PC-9 (cell line): Measurements from ENCODE around the gene DGCR2. TPM values are rescaled to one million over a fixed set of nuclear protein-coding genes. Genes with fewer than 3 reads are reported as not detected.

Experiments used
- BruUV-seq: library from RNA; stranded (reverse); fragments of 400-500 nt; replicated peaks from 2 replicates; lab custom pipeline; 2021; lab: Mats Ljungman, UMichigan
- CTCF ChIA-PET: fragments of 300-600 bp; sonication (Branson Sonifier 250); formaldehyde crosslinking; loops from one replicate; lab custom pipeline; 2022; ENCODE audit warnings: antibody characterized with exemption; lab: Charles Lee
- POLR2A ChIA-PET: fragments of 300-600 bp; sonication (Branson Sonifier 250); formaldehyde crosslinking; loops from one replicate; lab custom pipeline; 2022; ENCODE audit warnings: antibody characterized with exemption; ENCODE audit not compliant: unreplicated experiment; lab: Charles Lee
- DNase-seq, 2 experiments: peaks; one replicate each; pipeline versions ENCODE4 v3.0.0 to v3.0.0-alpha.2; 2015 to 2022; ENCODE audit warnings: mixed read lengths in 1 of 2
- H2AFZ ChIP-seq: fragments of 200-600 bp; sonication (generic); 2 replicates; pipeline ENCODE4 v1.8.1; 2017; ENCODE audit warnings: antibody characterized with exemption
- H3F3A ChIP-seq: fragments of 200-600 bp; sonication (generic); 2 replicates; pipeline ENCODE4 v1.8.1; 2017; ENCODE audit warnings: antibody characterized with exemption, mild to moderate bottlenecking, low read depth; ENCODE audit not compliant: insufficient read depth
- H3K27ac ChIP-seq: fragments of 200-600 bp; sonication (generic); 2 replicates; pipeline ENCODE4 v1.6.1; 2016; ENCODE audit warnings: mixed run types
- H3K27me3 ChIP-seq: fragments of 200-600 bp; sonication (generic); 2 replicates; pipeline ENCODE4 v1.6.1; 2016; ENCODE audit warnings: low read depth, mixed run types; ENCODE audit not compliant: insufficient read depth
- H3K36me3 ChIP-seq: fragments of 200-600 bp; sonication (generic); 2 replicates; pipeline ENCODE4 v1.6.1; 2016; ENCODE audit warnings: low read depth, mixed run types
- H3K4me1 ChIP-seq: fragments of 200-600 bp; sonication (generic); replicated peaks from 2 replicates; pipeline ENCODE4 v1.6.1; 2016; ENCODE audit warnings: mixed run types; ENCODE audit not compliant: insufficient read depth
- H3K4me2 ChIP-seq: fragments of 200-600 bp; sonication (generic); 2 replicates; pipeline ENCODE4 v1.6.1; 2017; ENCODE audit warnings: mixed run types
- H3K4me3 ChIP-seq: fragments of 200-600 bp; sonication (generic); 2 replicates; pipeline ENCODE4 v1.6.1; 2016; ENCODE audit warnings: mixed run types
- H3K79me2 ChIP-seq: fragments of 200-600 bp; sonication (generic); 2 replicates; pipeline ENCODE4 v1.6.1; 2017; ENCODE audit warnings: low read depth, mixed run types
- H3K9me2 ChIP-seq: fragments of 200-600 bp; sonication (generic); 2 replicates; pipeline ENCODE4 v1.8.1; 2017; ENCODE audit warnings: mild to moderate bottlenecking; ENCODE audit not compliant: insufficient read depth
- H3K9me3 ChIP-seq: fragments of 200-600 bp; sonication (generic); 2 replicates; pipeline ENCODE4 v1.8.1; 2016; ENCODE audit warnings: low read depth; ENCODE audit not compliant: insufficient read depth
- H4K20me1 ChIP-seq: fragments of 200-600 bp; sonication (generic); 2 replicates; pipeline ENCODE4 v1.8.1; 2017; ENCODE audit not compliant: insufficient read depth
- CTCF ChIP-seq: fragments of 200-600 bp; sonication (generic); conservative IDR thresholded peaks from 2 replicates; pipeline ENCODE4 v1.6.1; 2017; ENCODE audit warnings: mixed run types, antibody characterized with exemption, mild to moderate bottlenecking, moderate library complexity
- EZH2 ChIP-seq: fragments of 200-600 bp; sonication (generic); IDR thresholded peaks from 2 replicates; pipeline ENCODE4 v1.8.0; 2017; ENCODE audit warnings: antibody characterized with exemption, low read depth
- intact Hi-C: fragments of 100-400 bp; cut with micrococcal nuclease; formaldehyde crosslinking; loops from one replicate; pipeline ENCODE4 v1.10.0; 2022; ENCODE audit not compliant: unreplicated experiment
- total RNA-seq: library from RNA; stranded (reverse); gene quantifications from 2 replicates; pipeline ENCODE4 v1.2.3, GENCODE V29; 2021

Gene DGCR2
- total RNA-seq, 1 experiment from 2014 or later: 37.6 TPM

DNA sequence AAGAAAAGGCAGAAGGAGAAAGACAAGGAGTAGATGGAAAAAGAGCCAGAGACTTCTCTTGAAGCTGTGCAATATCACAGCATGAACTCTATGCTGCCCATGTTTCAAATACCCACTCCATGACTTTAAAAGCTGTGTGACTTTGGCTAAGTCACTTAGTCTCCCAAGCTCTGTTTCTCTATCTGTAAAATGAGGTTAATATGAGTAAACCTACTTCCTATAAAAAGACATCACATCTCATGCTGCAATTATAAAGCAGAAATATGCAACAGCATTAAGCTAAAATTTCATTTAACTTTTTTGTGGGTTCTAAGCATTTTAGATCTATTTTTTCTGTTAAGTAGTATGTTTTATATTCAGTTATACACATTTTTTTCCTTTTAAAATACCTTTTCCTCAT is 11.6 kb downstream of the DGCR2 start:
- Histone ChIP-seq H3K27me3 (no peaks in the 10 kb centered on the region), H3K4me2 (no peak overlapping the region), H3K36me3 (no peaks in the 10 kb centered on the region), H3K9me2 (no peaks in the 10 kb centered on the region), H2AFZ (no peak overlapping the region), H3K9me3 (no peaks in the 10 kb centered on the region), H3K79me2 (peaks cover 79% of the 10 kb centered on the region), H3K4me3 (no peak overlapping the region), H3F3A (peaks cover 9% of the 10 kb centered on the region), H3K27ac (no peak overlapping the region; the same call in 1 of the 2 replicates), H3K4me1 (peaks cover 16% of the 10 kb centered on the region), H4K20me1 (peaks cover 8% of the 10 kb centered on the region; the same call in 1 of the 2 replicates)
- no peak for DNase-seq
- no TSS peak for BruUV-seq
- CTCF ChIA-PET: no interaction called here
- intact Hi-C loops: no loop called here
- TF ChIP-seq EZH2 (no peak), CTCF (no peak)
- POLR2A ChIA-PET: interaction anchor here (0.6 kb wide), 1 partner anchor 369 kb away, joined by 3 read pairs; the partner anchor contains the start of gene CDC45

DNA sequence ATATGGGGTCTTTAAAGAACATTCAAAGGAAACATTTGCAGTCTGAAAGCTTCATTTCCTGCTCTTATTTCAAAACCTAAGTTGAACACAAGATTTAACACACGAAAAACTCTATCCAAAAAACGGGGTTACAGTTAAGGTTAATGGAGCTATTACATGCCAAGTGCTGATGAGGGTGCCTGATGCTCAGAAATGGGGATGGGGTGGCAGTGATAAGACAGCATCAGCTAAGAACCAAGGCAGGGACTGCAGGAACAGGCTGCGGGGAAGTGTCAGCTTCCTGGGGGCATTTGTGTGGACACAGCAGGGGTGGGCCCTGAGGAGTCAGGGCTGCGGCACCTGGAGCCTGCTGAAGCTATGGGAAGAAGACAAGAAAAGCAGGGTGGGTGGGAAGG is 12.2 kb downstream of the DGCR2 start:
- peak overlapping the region; percentile 88 for H3K27ac ChIP-seq
- intact Hi-C loops: no loop called here
- peaks cover 16% of the 10 kb centered on the region for H3K4me1 ChIP-seq
- peaks cover 8% of the 10 kb centered on the region; the same call in 1 of the 2 replicates for H4K20me1 ChIP-seq
- H3K9me3 ChIP-seq: no peaks in the 10 kb centered on the region
- peaks cover 79% of the 10 kb centered on the region for H3K79me2 ChIP-seq
- no peaks in the 10 kb centered on the region for H3K27me3 ChIP-seq
- TF ChIP-seq EZH2: no peak
- POLR2A ChIA-PET: no interaction called here
- no peak overlapping the region for H2AFZ ChIP-seq
- peak overlapping the region; percentile 54 for H3K4me2 ChIP-seq
- no peak for DNase-seq
- peaks cover 9% of the 10 kb centered on the region for H3F3A ChIP-seq
- BruUV-seq: no TSS peak
- no peak overlapping the region for H3K4me3 ChIP-seq
- CTCF ChIA-PET: no interaction called here
- no peaks in the 10 kb centered on the region for H3K9me2 ChIP-seq
- no peaks in the 10 kb centered on the region for H3K36me3 ChIP-seq

DNA sequence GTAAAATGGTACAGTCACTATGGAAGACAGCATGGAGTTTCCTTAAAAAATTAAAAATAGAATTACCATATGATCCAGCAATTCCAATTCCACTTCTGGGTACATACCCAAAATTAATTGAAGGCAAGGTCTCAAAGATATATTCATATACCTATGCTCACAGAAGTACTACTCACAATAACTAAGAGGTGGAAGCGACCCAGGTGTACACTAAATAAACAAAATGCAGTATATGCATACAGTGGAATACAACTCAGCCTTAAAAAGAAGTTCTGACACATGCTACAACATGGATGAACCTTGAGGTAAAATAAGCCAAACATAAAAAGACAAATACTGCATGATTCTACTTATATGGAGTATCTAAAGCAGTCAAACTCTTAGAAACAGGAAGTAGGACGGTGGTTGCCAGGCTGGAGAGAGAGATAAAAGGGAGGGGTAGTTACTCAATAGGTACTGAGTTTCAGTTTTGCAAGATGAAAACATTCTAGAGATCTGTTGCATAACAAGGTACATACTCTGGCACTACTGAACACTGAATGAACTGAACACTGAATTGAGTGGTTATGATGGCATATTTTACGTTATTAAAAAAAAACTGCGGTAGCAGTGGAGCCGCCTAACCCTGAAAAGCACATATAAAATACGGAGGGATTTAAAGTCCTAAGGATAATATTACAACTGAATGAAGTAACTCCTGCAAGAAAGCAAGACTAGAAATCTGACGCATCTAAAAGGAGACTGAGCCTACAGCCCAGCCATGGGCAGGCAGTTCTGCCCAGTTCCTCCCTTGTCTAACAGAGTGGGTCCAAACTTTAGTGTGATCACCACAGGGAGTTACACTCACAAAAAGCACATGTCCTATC is 12.8 kb downstream of the DGCR2 start:
- Histone ChIP-seq H4K20me1 (peaks cover 8% of the 10 kb centered on the region), H2AFZ (no peak overlapping the region), H3K4me1 (peaks cover 16% of the 10 kb centered on the region), H3K4me2 (peak overlapping the region; percentile 54), H3K36me3 (no peaks in the 10 kb centered on the region), H3K27ac (peak overlapping the region; percentile 88), H3K9me2 (no peaks in the 10 kb centered on the region), H3F3A (peaks cover 9% of the 10 kb centered on the region), H3K79me2 (peaks cover 79% of the 10 kb centered on the region), H3K9me3 (no peaks in the 10 kb centered on the region), H3K4me3 (no peak overlapping the region), H3K27me3 (no peaks in the 10 kb centered on the region)
- peak in 1 of 2 experiments; percentile 83 for DNase-seq
- no TSS peak for BruUV-seq
- no peak for TF ChIP-seq EZH2
- TF ChIP-seq CTCF: no peak
- CTCF ChIA-PET: no interaction called here
- intact Hi-C loops: no loop called here
- POLR2A ChIA-PET: no interaction called here
